NCI-H1092 (cell line): ENCODE results near the gene GTF2F1.
"Not testable (repeated sequence)": the region's sequence is repeated elsewhere in the genome, so short reads cannot be mapped to it uniquely, and the experiment has no call there.

ENCODE experiments used
- DNase-seq: peaks from one replicate; lab custom pipeline; 2025; lab: John Stamatoyannopoulos, UW

Gene GTF2F1

GRCh38 chr19:6384381-6384780 lies 8.6 kb downstream of the GTF2F1 start:
- DNase-seq: no peak

GRCh38 chr19:6383188-6383587 lies 9.8 kb downstream of the GTF2F1 start:
- DNase-seq: no peak

- no peak for DNase-seq
These were observed 11.8 kb downstream of the GTF2F1 start for GRCh38 chr19:6381030-6381750.

GRCh38 chr19:6379744-6380143 lies 13.2 kb downstream of the GTF2F1 start:
- DNase-seq: no peak

- DNase-seq: no peak
These were observed 14.5 kb downstream of the GTF2F1 start for GRCh38 chr19:6378486-6378885.

- no peak for DNase-seq
These were observed 14.9 kb downstream of the GTF2F1 start for GRCh38 chr19:6378041-6378440.

GRCh38 chr19:6376512-6377190 lies 16.3 kb downstream of the GTF2F1 start:
- DNase-seq: no peak

GRCh38 chr19:6375411-6376010 lies 17.5 kb downstream of the GTF2F1 start, which contains the start of gene PSPN:
Gene PSPN, minus strand, starts transcription at chr19:6375933. Its CDS starts 84 bp downstream, at chr19:6375849.
- DNase-seq: no peak

- DNase-seq: no peak
These were observed 18.1 kb downstream of the GTF2F1 start for GRCh38 chr19:6374711-6375410.

- DNase-seq: no peak
These were observed 18.7 kb downstream of the GTF2F1 start for GRCh38 chr19:6374161-6374709.

GRCh38 chr19:6373813-6374108 lies 19.2 kb downstream of the GTF2F1 start:
- DNase-seq: no peak

- DNase-seq: peak; percentile 89
These were observed 19.7 kb downstream of the GTF2F1 start for GRCh38 chr19:6373096-6373812.

GRCh38 chr19:6372594-6373095 lies 20.3 kb downstream of the GTF2F1 start, which contains the start of gene ALKBH7:
Gene ALKBH7, plus strand, starts transcription at chr19:6372794. Its CDS starts 27 bp downstream, at chr19:6372821.
- DNase-seq: peak; percentile 100

GRCh38 chr19:6364353-6364752 lies 28.6 kb downstream of the GTF2F1 start:
- no peak for DNase-seq

- no peak for DNase-seq
These were observed 30.6 kb downstream of the GTF2F1 start for GRCh38 chr19:6362351-6362801.

- no peak for DNase-seq
These were observed 31.0 kb downstream of the GTF2F1 start for GRCh38 chr19:6362027-6362350.

GRCh38 chr19:6360857-6361216 lies 32.1 kb downstream of the GTF2F1 start:
- not testable (repeated sequence) for DNase-seq

- DNase-seq: not testable (repeated sequence)
These were observed 32.5 kb downstream of the GTF2F1 start for GRCh38 chr19:6360445-6360844.

- no peak for DNase-seq
These were observed 33.2 kb downstream of the GTF2F1 start for GRCh38 chr19:6359568-6360341.

- no peak for DNase-seq
These were observed 35.0 kb downstream of the GTF2F1 start for GRCh38 chr19:6358003-6358402.

- no peak for DNase-seq
These were observed 35.8 kb downstream of the GTF2F1 start for GRCh38 chr19:6357174-6357573.
